ENCODE results near the gene METTL13.

DNA sequence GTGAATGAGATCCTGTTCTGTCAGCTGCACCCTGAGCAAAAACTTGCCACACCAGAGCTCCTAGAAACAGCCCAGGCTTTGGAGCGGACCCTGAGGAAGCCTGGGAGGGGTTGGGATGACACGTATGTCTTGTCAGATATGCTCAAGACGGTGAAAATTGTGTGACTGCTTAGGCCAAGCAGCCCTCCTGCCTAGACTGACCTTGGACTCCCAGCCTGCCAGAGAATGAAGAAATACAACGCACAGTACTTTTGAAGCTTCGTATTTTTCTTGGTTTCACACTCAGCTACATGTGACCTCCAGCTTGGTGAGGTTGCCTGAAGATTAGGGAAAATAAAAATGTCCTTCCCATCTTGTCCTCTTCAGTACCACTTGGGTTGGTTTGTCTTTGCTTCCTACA lies 15.1 kb downstream of the METTL13 start:
- TF ChIP-seq, protein P1, sequence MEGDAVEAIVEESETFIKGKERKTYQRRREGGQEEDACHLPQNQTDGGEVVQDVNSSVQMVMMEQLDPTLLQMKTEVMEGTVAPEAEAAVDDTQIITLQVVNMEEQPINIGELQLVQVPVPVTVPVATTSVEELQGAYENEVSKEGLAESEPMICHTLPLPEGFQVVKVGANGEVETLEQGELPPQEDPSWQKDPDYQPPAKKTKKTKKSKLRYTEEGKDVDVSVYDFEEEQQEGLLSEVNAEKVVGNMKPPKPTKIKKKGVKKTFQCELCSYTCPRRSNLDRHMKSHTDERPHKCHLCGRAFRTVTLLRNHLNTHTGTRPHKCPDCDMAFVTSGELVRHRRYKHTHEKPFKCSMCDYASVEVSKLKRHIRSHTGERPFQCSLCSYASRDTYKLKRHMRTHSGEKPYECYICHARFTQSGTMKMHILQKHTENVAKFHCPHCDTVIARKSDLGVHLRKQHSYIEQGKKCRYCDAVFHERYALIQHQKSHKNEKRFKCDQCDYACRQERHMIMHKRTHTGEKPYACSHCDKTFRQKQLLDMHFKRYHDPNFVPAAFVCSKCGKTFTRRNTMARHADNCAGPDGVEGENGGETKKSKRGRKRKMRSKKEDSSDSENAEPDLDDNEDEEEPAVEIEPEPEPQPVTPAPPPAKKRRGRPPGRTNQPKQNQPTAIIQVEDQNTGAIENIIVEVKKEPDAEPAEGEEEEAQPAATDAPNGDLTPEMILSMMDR (IDR thresholded peaks at IDR 0.05; ENCODE audit: low read depth, low read length, poor library complexity, severe bottlenecking) = no peak
- no peak for TF ChIP-seq EZH2phosphoT487 (IDR thresholded peaks at IDR 0.05; ENCODE audit: borderline replicate concordance, low read length)
